Fibroblast of the conjunctiva (primary cell): ENCODE data around the gene COL5A2.

ENCODE experiments used
- DNase-seq: peaks from one replicate; pipeline ENCODE4 v3.0.0-alpha.2; 2010; ENCODE audit warnings: low read depth

The COL5A2 gene

DNA sequence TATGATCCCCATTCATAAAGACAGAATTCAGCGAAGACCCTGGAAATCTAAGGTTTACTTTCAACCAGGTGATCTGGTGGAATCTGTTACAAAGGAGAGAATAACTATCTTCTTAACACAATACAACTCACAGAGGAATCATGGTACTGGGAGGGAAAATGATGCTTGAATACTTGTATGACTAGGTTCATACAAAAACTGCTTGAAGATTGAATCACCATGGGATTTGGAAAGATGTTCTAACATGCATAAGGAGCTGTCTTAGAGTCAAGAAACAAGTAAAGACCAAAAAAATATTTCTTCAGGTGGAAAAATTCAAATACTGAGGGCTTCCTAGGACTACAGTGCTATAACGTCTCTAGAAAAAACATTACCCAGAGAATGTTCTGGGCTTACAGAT, 32.2 kb downstream of the COL5A2 start:
- DNase-seq, result no peak

DNA sequence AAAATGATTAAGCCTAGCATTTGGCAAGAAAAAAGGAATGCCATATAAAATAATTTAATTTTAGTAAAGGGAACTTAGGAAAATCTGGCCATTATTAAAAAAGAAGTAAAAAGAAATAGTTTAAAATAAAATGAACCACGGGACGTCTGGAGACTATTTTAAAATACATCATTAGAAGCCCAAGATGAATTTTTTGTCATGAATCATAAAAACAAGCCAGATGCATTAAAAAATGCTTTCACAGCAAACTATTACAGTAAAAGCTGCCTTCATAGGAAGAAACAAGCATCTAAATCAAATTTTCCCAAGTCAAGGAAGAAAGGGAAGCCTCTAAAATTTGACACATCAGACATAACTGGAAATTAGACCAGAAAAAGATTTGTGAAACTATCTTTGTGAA, 33.0 kb downstream of the COL5A2 start:
- DNase-seq, result no peak

DNA sequence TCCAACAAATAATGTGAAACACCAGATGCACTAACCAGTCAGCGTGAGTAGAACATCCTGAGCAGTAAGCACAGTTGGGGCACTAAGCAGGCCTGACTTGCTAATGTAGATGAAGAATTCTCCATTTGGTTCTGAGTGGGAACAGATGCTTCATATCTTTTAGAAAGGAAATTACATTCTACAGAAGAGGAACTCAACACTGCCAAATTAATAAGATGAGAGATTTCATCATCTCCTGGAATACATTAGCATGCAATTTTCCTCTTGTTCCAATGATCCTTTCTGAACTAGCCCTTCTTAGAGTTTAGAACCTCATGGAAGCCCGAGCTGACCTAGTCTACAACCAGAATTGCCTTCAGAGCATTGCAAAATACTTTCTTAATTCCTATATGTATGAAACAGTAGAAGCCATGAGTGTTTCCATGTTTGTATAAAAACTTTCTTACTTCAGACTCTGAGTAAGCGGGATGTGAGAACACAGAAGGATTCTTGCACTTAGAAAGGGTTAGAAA, 34.8 kb downstream of the COL5A2 start:
- peak; percentile 79 for DNase-seq

DNA sequence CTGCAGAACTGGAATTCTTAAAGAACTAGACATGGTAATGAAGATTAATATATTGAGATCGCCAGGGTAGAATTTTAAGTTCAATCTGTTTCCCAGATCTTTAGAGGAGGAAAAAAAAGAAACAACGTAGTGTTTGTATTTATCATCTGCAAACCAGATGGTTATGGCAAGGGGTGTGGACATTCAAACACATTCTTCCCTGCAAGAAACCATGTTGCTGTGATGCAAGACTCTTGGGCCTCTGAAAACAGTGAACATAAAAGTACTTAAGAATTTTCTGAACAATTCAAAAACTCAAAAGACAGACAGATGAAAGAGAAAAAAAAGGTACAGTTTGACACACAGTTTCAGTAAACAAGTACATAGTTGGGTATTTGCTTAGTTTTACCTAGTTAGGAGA, 35.6 kb downstream of the COL5A2 start:
- peak; percentile 83 for DNase-seq

DNA sequence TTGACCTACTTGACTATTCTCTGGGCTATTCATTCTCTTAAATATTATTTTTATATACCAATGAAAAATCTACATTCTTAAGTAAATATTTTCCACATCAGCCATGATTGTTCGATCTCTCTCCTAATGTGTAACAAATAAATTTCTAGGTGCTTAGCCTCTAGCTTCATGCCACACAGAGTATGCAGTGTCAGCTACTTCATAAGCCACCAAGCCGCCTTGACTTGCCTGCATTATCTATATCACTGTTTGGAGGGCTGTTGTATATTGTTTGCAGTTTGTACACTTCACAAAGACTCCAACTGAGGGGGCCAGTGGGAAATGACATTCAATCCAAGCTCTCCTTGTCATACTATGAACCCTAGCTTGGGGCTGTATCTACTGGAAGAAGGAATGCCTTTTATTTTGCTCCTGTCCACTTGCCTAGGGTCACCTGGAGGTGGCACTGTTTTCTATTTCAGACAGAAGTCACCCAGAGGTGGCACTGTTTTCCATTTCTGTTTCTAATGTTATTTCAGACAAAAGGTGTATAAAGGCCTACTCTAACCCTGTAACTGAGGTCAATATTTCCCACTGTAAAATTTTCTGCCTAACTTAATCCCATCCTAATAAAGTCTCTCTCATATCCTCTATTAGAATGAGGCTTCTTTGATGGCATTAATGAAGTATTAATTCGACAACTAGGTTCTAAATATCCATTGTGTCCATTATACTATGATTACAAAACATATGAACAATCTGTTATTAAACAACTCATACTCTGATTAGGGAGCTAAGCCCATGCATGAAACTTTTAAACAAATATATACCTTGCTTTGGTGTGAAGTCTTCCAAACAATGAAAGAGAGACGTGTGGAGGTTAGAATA, 36.4 kb downstream of the COL5A2 start:
- DNase-seq, result no peak

DNA sequence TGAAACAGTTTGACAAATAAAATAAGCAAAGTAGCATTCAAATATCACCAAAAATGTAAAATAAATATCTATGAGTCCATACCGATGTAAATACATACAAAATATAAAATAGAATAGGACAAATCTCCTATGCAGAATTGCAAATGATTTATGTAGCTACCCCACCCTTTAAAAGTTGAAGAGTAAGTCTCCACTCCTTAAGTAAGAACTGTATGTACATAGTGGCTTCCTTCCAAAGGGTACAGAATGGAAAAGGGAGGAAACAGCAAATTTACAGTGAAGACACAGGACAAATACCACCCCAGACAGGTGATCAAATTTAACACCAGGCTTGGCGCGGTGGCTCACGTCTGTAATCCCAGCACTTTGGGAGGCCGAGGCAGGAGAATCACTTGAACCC, 40.8 kb downstream of the COL5A2 start:
- no peak for DNase-seq

DNA sequence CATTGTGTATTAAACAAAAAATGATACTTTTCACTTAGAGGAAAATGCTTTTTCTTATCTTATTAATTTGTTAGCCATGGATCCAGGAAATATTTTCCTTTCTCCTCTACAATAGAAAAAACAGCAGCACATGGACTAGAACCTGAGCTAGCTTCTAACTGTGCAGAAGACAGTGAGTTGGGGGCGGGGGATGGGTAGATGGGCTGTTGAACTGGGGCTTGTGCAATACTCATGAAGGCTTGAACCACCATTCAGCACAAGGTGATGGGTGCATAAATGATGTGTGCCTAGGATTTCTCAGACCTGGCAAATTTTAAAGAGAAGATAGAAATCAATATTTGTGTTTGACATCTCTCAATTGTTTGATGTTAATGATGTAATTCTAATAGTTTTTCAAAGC, 42.0 kb downstream of the COL5A2 start:
- DNase-seq, result no peak

DNA sequence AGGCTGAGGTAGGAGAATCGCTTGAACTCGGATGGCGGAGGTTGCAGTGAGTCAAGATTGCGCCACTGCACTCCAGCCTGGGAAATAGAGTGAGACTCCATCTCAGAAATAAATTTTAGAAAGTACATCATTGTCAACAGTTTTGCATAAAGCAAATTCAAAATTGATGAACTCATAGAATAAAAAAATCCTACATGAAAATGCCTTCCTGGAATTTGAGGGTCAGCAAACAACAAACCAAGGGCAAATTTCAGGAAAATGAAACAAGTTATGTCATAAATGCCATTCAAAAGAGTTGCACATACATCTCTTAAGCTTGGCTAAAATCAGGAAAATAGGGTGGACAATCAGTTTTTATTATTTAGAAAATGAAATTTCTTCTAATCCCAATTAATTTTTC, 45.1 kb downstream of the COL5A2 start:
- DNase-seq, result no peak

DNA sequence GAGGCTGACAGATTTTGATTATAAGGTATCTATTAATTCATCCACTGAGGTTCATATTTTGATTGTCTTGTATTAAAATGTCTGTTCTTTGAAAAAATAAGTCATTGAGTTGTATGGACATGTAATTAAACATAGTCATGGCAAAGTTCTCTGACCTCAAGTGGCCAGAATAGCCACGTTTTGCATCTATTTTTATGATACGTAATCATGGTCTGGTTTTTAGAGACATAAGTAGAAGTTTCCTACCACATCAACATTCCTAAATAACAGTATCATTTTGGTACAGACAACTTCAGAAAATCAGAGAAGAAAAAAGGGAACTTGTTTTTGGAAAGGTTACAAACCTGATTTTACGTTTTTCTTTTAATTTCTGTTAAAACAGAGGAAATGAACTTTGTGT, 47.6 kb downstream of the COL5A2 start:
- DNase-seq, result no peak

DNA sequence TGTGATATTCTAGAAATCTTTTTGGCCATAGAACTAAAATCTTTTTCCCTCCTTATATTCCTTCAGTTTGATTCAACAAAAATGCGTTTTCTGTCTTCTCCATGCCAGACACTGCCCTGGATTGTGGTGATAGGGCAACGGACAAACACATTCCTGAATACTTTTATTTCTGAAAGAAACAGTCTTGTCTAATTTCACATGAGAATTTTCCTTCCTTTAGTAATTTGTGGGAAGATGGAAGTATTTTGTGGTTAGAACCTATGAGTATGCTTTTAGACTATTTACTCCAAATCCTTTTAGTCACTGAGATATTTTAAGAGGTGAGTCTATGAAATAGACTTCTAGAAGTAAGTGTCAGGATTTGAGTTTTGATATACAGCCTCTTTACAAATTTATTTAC, 49.6 kb downstream of the COL5A2 start:
- no peak for DNase-seq

DNA sequence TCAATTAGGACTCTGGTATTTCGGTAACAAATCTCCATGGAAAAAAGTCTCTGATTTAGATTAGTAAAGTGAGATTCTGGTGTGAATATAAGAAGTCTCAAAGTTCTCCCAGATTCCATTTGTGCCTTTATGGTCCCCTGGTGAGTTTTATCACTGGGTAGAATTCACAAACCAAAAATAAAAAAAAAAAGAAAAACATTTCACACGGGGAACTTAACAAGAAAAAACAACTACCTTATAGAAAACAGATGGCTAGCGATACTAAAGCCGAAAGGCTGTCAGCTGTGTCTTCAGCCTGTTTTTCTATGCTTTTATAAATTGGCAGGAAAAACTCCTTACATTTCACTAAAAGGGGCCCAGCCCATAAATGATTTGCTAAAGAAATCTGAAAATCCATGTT, 50.6 kb downstream of the COL5A2 start:
- DNase-seq, result no peak

DNA sequence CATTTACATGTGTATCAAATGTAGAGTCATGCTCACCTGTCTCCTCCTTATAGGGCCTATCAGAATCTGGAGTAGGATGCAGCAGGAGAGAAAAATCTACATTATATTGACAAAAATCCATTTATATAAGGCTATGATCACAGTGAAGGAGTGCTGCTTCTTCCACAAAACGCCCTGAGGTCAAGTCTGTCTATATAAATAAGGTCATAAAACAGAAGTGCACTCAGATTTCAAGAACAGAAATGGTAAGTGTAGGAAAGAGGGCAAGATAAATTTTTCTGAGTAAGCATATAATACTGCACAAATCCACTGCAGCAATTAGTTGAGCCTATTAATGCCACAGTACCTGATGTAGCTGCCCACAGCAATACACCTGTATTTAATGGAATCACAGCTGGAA, 51.8 kb downstream of the COL5A2 start:
- no peak for DNase-seq

DNA sequence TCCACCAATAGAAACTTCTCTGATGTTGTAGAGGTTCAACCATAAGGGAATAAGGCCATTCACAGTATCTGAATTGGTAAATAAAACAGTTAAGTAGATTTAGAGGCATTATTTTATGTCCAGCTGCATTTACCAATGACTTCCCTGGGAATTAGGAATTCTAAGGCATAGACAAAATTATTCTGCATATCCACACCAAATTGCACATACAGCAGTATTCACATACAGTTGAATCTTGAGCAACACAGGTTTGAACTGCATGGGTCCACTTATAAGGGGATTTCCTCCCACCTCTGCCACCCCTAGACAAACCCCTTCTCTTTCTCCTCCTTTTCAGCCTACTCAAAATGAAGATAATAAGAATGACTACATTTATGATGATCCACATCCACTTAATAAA, 54.4 kb downstream of the COL5A2 start:
- DNase-seq, result no peak

DNA sequence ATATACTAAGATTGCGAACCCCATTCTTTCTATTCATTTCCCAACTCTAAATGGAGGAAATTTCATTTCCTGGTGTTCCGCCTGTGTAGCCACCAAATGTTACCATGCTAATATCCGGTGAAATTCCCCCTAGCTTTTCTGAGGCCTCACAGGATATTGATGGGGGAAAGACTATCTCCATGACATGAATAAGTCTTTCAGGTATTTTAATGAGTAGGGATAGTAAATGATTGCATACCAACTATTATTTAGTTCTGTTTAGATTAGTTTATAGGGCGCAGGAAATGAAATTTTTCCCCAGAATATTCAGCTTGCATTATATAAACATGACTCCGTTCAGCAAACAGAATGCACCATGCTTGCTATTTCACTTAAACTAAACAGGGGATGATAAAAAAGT, 55.4 kb downstream of the COL5A2 start:
- DNase-seq, result no peak

DNA sequence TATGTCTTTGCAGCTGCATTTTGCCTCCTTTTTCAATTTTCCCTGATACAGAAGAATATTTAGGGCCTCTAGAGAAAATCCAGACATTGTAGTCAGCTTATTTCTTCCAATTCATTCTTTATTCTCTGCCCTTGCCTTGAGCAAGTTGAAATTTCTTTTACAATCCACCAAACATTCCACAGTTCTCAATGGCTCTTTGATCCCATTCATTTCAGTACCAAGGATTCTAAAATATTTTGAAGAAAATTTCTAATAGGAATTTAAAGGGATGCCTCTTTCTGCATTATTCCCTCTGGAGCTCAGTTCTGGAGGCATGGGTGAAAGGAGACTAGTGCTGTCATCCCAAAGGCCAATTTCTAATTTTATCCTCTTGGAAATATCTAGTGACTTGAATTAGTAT, 61.2 kb downstream of the COL5A2 start:
- DNase-seq, result no peak

DNA sequence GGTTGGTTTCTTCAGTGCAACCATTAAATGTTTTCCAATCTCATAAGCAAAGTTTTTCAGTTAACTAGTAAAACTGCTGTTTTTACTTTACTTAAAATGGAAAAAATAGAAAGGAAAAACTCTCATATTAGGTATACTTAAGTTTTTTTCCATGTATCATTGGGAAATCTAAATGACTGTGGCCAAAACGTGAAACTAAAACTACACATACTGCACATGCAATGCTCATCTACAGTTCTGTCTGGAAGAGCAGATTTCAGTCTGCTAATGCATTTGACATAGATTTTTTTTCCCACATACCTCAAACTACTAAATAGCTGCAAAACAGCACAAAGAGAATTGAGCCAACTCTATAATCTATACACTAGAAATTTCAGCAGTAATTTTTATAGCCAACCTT, 62.6 kb downstream of the COL5A2 start:
- no peak for DNase-seq

DNA sequence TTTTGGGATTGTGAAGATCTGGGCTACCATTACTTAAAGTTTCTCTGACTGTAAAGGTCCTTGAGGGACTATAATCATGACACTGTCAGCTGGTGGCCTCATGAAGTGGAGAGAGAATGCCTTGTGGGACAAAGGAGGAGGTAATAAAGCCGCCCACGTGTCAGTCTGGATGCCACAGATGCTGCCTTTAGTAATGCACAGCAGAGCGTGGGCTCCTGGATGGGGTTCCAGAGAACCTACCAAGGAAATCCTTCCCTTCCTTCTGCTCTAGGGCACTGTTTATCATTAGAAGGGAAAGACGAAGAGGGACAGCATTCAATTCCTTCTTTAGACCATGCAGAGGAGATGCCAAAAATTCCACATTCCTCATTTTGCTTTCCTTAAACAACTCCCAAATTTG, 63.5 kb downstream of the COL5A2 start:
- no peak for DNase-seq

DNA sequence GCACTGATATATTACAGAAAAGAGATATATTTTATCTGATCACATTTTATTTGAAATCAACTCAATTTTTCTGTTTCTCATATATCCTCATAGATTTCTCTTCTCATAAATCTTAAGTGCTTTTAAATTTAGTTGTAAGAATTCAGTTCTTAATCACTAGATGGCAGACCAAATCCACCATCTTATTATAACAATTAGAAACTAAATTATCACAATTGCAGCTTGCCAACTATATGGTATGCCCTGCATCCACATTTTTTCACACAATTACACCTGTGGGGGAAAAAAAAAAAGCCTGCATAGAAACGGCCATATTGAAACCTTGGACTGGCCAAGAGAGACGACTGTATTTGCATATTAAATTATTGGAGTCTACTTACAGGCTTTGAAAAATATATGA, 64.4 kb downstream of the COL5A2 start:
- no peak for DNase-seq

DNA sequence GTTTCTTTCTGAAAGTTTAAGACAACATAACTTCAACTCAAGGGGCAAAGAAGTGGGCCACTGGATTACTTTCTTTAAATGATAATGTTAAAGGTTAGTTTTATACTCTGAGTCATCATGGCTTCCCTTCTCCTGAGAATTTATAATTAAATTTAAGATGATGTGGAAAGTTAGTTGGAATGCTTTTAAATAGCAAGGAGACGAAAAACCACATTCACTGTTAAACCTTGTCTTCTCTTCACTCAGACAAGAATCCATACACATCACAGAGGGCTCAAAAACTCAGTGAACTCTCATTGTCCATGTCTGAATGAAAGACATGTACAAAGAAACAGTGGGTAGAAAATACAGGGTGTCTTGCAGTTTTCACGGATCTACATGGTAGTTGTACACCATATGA, 65.6 kb downstream of the COL5A2 start:
- no peak for DNase-seq

DNA sequence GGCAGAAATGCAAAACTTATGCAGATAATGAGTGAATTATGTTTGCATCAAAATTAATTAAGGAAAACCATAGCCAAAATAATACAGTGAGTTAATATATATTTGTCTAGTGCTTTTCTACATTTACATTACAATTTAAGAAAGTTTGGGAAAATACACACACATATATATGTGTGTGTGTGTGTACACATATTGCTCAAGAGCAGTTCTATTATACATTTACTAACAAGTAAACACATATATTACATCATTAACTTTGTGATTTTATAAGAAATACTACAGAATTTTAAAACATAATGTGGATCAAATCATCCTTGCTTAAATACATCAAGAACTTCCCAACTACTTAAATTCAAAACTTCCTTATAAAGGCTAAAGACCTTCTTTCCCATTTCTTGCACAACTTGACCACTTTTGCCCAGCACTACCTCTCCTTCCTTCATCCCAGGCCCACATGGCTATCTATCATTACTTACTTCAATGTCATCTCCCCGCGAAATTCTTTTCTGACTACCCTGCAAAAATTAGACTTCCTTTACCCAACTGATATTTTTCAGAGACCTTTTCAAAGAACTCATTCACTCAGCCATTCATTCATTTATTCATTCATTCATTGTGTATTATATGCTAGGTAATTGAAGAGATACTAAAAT, 68.4 kb downstream of the COL5A2 start:
- DNase-seq, result no peak

DNA sequence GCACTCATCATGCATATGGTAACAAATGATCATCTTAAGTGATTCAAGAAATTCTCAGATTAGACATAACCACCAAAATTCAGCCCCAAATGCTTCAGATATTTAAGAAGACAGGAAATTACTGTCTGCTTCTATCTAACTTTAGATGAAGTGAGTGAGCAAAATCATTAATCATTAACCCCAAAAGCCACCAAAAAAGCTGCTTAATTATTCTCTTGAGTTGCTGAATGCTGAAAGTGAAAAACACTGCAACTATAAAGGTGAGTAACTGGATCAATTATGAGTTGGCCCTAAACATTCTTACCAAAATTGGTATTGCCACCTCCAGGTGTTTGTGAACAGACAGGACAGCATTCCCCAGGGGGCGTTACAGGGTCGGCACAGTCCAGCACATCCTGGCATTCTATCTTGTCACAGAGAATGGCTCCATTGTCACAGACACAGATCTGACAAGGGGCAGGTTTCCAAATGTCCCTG, 69.6 kb downstream of the COL5A2 start:
- no peak for DNase-seq

DNA sequence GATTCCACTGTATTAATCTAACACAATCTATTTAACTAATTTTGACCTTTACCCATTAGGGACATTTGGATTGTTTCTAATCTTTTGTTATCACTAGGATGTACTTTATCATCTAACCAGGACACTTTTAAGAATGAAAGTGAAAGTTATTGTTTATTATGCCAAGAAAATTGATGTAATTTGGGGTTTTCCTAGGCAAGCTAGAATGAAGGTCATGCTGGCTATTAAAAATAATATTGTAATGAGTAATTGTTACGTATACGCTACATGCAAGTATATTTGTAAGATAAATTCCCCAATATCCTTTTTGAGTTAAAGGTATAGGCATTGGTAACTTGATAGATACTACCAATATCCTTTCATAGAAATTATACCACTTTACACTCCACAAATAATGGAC, 74.6 kb downstream of the COL5A2 start:
- DNase-seq, result no peak

DNA sequence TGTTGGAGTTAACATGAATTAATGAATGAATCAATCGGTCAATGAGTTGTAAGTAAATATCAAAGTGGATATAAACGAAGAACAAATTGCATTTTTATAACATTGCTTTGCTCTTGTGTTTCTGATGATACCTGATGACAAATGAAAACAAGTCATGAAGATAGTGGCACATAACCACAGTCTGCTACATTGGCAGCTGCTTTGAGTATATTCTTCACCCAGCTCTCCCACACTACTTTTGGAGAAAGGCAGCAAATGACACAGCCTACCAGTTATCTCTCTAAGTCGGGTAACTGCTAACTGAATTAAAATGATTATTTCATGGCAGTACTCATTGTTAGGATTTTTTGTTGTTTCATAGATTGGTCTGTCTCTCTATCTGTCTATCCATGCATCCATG, 76.8 kb downstream of the COL5A2 start:
- DNase-seq, result no peak

DNA sequence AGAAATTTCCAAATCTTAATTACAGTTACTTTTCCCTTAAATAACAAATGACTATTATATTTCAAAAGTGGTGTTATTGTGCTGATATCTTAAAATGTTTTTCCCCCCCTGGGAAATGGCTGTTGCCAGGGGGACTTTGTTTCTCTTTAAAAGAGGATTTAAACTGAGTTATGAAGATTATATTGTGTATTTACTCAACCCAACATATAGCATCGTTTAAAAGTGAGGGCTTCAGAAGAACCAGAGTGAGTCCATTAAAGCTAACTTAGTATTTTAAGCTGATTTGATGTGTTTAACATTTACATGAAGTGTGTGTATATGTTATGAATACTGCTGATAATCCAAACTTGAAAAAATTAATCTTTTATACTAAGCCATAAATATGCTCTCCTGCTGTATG, 81.6 kb downstream of the COL5A2 start:
- no peak for DNase-seq
